LNCaP clone FGC (cell line): Measurements from ENCODE around the gene ADAM22.

Source experiments
- DNase-seq: peaks from one replicate; pipeline ENCODE4 v3.0.0-alpha.2; 2011; ENCODE audit warnings: low read depth
- H3K4me3 ChIP-seq: 2 replicates; pipeline ENCODE4 v1.5.1; 2011; ENCODE audit warnings: mild to moderate bottlenecking, low read depth, low read length, control low read depth
- CTCF ChIP-seq: IDR thresholded peaks from 2 replicates; pipeline ENCODE4 v1.5.1; 2012; ENCODE audit warnings: mild to moderate bottlenecking; ENCODE audit not compliant: control insufficient read depth, insufficient read depth; ENCODE audit errors: extremely low read depth

The ADAM22 gene

GRCh38 chr7:88185650-88186049 lies 251.6 kb downstream of the ADAM22 start:
- no peak for DNase-seq
- TF ChIP-seq CTCF = no peak
- no peak overlapping the region for H3K4me3 ChIP-seq

GRCh38 chr7:88191911-88192310 lies 257.9 kb downstream of the ADAM22 start:
- DNase-seq = no peak
- TF ChIP-seq CTCF = no peak
- H3K4me3 ChIP-seq = no peak overlapping the region

- H3K4me3 ChIP-seq = no peak overlapping the region
- TF ChIP-seq CTCF = no peak
- DNase-seq = no peak
Observed at GRCh38 chr7:88200261-88200660, 266.2 kb downstream of the ADAM22 start.

- H3K4me3 ChIP-seq = no peak overlapping the region
- DNase-seq = no peak
Observed at GRCh38 chr7:88200789-88201188, 266.7 kb downstream of the ADAM22 start.

GRCh38 chr7:88201305-88201704 lies 267.3 kb downstream of the ADAM22 start:
- no peak for TF ChIP-seq CTCF
- DNase-seq = no peak
- no peak overlapping the region for H3K4me3 ChIP-seq

More at GRCh38 chr7:88200789-88201188, 266.7 kb downstream of the ADAM22 start:
- TF ChIP-seq CTCF = no peak

- TF ChIP-seq CTCF = no peak
- no peak for DNase-seq
- no peak overlapping the region for H3K4me3 ChIP-seq
Observed at GRCh38 chr7:88202278-88202677, 268.2 kb downstream of the ADAM22 start.

- TF ChIP-seq CTCF = no peak
- no peak for DNase-seq
- no peak overlapping the region for H3K4me3 ChIP-seq
Observed at GRCh38 chr7:88202799-88203198, 268.7 kb downstream of the ADAM22 start.
